Measurements from ENCODE around the gene EXOC6B. TPM values are rescaled to one million over a fixed set of nuclear protein-coding genes. Genes with fewer than 3 reads are reported as not detected.

The EXOC6B gene
- total RNA-seq, 1 experiment from 2014 or later = 8.4 TPM

GRCh38 chr2:72198532-72199241 lies 627.1 kb downstream of the EXOC6B start:
- DNase-seq (ENCODE audit: extremely low read depth, low read depth) = no peak

- DNase-seq (ENCODE audit: extremely low read depth, low read depth) = no peak
These were observed 632.1 kb downstream of the EXOC6B start for GRCh38 chr2:72193723-72194122.

GRCh38 chr2:72191441-72191840 lies 634.4 kb downstream of the EXOC6B start:
- no peak for DNase-seq (ENCODE audit: extremely low read depth, low read depth)

- DNase-seq (ENCODE audit: extremely low read depth, low read depth) = no peak
These were observed 640.6 kb downstream of the EXOC6B start for GRCh38 chr2:72185206-72185605.

GRCh38 chr2:72183466-72183865 lies 642.4 kb downstream of the EXOC6B start:
- no peak for DNase-seq (ENCODE audit: extremely low read depth, low read depth)

- DNase-seq (ENCODE audit: extremely low read depth, low read depth) = no peak
These were observed 642.8 kb downstream of the EXOC6B start for GRCh38 chr2:72183016-72183415.

- DNase-seq (ENCODE audit: extremely low read depth, low read depth) = no peak
These were observed 643.3 kb downstream of the EXOC6B start for GRCh38 chr2:72182547-72182946.

GRCh38 chr2:72181616-72182015 lies 644.2 kb downstream of the EXOC6B start:
- DNase-seq (ENCODE audit: extremely low read depth, low read depth) = no peak

- no peak for DNase-seq (ENCODE audit: extremely low read depth, low read depth)
These were observed 645.5 kb downstream of the EXOC6B start for GRCh38 chr2:72180351-72180750.

- DNase-seq (ENCODE audit: extremely low read depth, low read depth) = no peak
These were observed 647.3 kb downstream of the EXOC6B start for GRCh38 chr2:72178551-72178950.

- no peak for DNase-seq (ENCODE audit: extremely low read depth, low read depth)
These were observed 649.6 kb downstream of the EXOC6B start for GRCh38 chr2:72176281-72176680.

- no peak for DNase-seq (ENCODE audit: extremely low read depth, low read depth)
These were observed 650.2 kb downstream of the EXOC6B start for GRCh38 chr2:72175636-72176035.

- DNase-seq (ENCODE audit: extremely low read depth, low read depth) = no peak
These were observed 652.1 kb downstream of the EXOC6B start for GRCh38 chr2:72173640-72174321.

GRCh38 chr2:72172478-72172877 lies 653.4 kb downstream of the EXOC6B start:
- no peak for DNase-seq (ENCODE audit: extremely low read depth, low read depth)

GRCh38 chr2:72166279-72166678 lies 659.6 kb downstream of the EXOC6B start:
- DNase-seq (ENCODE audit: extremely low read depth, low read depth) = no peak

GRCh38 chr2:72165792-72166191 lies 660.0 kb downstream of the EXOC6B start:
- no peak for DNase-seq (ENCODE audit: extremely low read depth, low read depth)

- no peak for DNase-seq (ENCODE audit: extremely low read depth, low read depth)
These were observed 663.3 kb downstream of the EXOC6B start for GRCh38 chr2:72162574-72162973.

GRCh38 chr2:72159211-72159993 lies 666.4 kb downstream of the EXOC6B start:
- no peak for DNase-seq (ENCODE audit: extremely low read depth, low read depth)

GRCh38 chr2:72157871-72158771 lies 667.7 kb downstream of the EXOC6B start:
- DNase-seq (ENCODE audit: extremely low read depth, low read depth) = no peak

- no peak for DNase-seq (ENCODE audit: extremely low read depth, low read depth)
These were observed 669.0 kb downstream of the EXOC6B start for GRCh38 chr2:72156872-72157271.

- no peak for DNase-seq (ENCODE audit: extremely low read depth, low read depth)
These were observed 670.1 kb downstream of the EXOC6B start for GRCh38 chr2:72155737-72156136.
